NCI-H748 (cell line): ENCODE measurements around the gene FILIP1L.
"Not testable (repeated sequence)": the region's sequence is repeated elsewhere in the genome, so short reads cannot be mapped to it uniquely, and the experiment has no call there.

ENCODE experiments used
- DNase-seq: peaks from one replicate; lab custom pipeline; 2025; ENCODE audit not compliant: unreplicated experiment; lab: John Stamatoyannopoulos, UW

FILIP1L gene

GRCh38 chr3:100075851-100076730, 38.2 kb downstream of the FILIP1L start:
- no peak for DNase-seq

GRCh38 chr3:100075196-100075595, 39.1 kb downstream of the FILIP1L start:
- DNase-seq = no peak

- no peak for DNase-seq
Observed at GRCh38 chr3:100073714-100074307, 40.5 kb downstream of the FILIP1L start.

- DNase-seq = no peak
Observed at GRCh38 chr3:100073049-100073713, 41.1 kb downstream of the FILIP1L start.

GRCh38 chr3:100072326-100073048, 41.8 kb downstream of the FILIP1L start:
- DNase-seq = no peak

GRCh38 chr3:100069472-100069871, 44.8 kb downstream of the FILIP1L start:
- no peak for DNase-seq

GRCh38 chr3:100068826-100069225, 45.5 kb downstream of the FILIP1L start:
- peak; percentile 68 for DNase-seq

GRCh38 chr3:100067589-100067988, 46.7 kb downstream of the FILIP1L start:
- no peak for DNase-seq

GRCh38 chr3:100063929-100064461, 50.3 kb downstream of the FILIP1L start:
- no peak for DNase-seq

GRCh38 chr3:100062665-100063064, 51.6 kb downstream of the FILIP1L start:
- DNase-seq = no peak

GRCh38 chr3:100060685-100061484, 53.4 kb downstream of the FILIP1L start:
- no peak for DNase-seq

GRCh38 chr3:100059472-100059871, 54.8 kb downstream of the FILIP1L start:
- DNase-seq = no peak

GRCh38 chr3:100057716-100058575, 56.4 kb downstream of the FILIP1L start:
- no peak for DNase-seq

- no peak for DNase-seq
Observed at GRCh38 chr3:100053951-100054620, 60.2 kb downstream of the FILIP1L start.

- DNase-seq = not testable (repeated sequence)
Observed at GRCh38 chr3:100051513-100051912, 62.8 kb downstream of the FILIP1L start.

GRCh38 chr3:100048248-100048647, 66.1 kb downstream of the FILIP1L start:
- no peak for DNase-seq

- peak; percentile 5 for DNase-seq
Observed at GRCh38 chr3:100047455-100048141, 66.7 kb downstream of the FILIP1L start.

- DNase-seq = no peak
Observed at GRCh38 chr3:100046986-100047385, 67.3 kb downstream of the FILIP1L start.
